Activated CD4-positive, CD25-positive, alpha-beta regulatory T cell (primary cell): ENCODE measurements around the gene CFAP91.

Experiments used
- DNase-seq, 4 experiments: peaks; one replicate each; lab custom pipeline; 2025; lab: John Stamatoyannopoulos, UW

The CFAP91 gene

DNA sequence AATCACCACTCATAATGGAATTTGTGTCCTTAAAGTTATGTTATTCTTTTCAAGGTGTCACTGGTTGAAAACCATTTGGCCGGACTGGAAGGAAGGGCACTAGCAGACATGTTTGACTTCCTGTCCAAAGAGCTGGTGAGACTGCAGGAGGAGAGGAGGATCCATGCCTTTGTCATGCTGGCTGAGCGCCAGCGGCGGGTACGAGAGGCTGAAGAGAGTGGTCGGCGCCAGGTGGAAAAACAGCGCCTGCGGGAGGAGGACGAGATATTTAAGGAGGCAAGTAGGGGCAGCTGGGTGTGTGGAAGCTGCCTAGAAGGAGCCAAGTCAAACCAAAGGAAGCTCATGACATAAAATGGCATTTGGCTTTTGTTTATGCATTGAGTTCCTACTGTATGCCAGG lies 41.1 kb downstream of the CFAP91 start:
- DNase-seq: no peak

GRCh38 chr3:119745942-119746341 lies 43.1 kb downstream of the CFAP91 start:
- DNase-seq: no peak

- DNase-seq: no peak
Measured at GRCh38 chr3:119746423-119746822, 43.6 kb downstream of the CFAP91 start.

- DNase-seq: no peak
Measured at GRCh38 chr3:119747357-119747756, 44.5 kb downstream of the CFAP91 start.

GRCh38 chr3:119748991-119749390 lies 46.2 kb downstream of the CFAP91 start:
- no peak for DNase-seq

- DNase-seq: no peak
Measured at GRCh38 chr3:119751423-119751822, 48.6 kb downstream of the CFAP91 start.
